Stimulated activated CD4-positive, alpha-beta T cell treated with anti-CD3 and anti-CD28 coated beads, Interleukin-1b, Interleukin-23, amount 100 ng/mL, for 48 hours (primary cell): ENCODE results near the gene EP400.
A peak's percentile ranks its signal among the peaks of the same experiment; 100 is the strongest.

Experiments used
- DNase-seq: peaks from one replicate; pipeline ENCODE4 v3.0.0-alpha.2; 2020

Gene EP400

GRCh38 chr12:131949431-131950181 is at the start of gene EP400:
EP400 (plus strand) TSS chr12:131949942; CDS start chr12:131960620, 10,678 bp downstream.
- peak; percentile 95 for DNase-seq

GRCh38 chr12:131900397-131900796 is 49.3 kb upstream of the EP400 start:
- no peak for DNase-seq

- DNase-seq = no peak
Observed at GRCh38 chr12:131901431-131902331, 48.1 kb upstream of the EP400 start.

GRCh38 chr12:131902332-131903241 is 47.2 kb upstream of the EP400 start:
- DNase-seq = no peak

GRCh38 chr12:131903270-131904255 is 46.2 kb upstream of the EP400 start:
- DNase-seq = no peak

GRCh38 chr12:131904346-131904745 is 45.4 kb upstream of the EP400 start:
- DNase-seq = no peak

GRCh38 chr12:131905081-131905629 is 44.6 kb upstream of the EP400 start:
- DNase-seq = no peak

- no peak for DNase-seq
Observed at GRCh38 chr12:131905630-131906091, 44.1 kb upstream of the EP400 start.

GRCh38 chr12:131907379-131908091 is 42.2 kb upstream of the EP400 start:
- no peak for DNase-seq

- no peak for DNase-seq
Observed at GRCh38 chr12:131908092-131909080, 41.4 kb upstream of the EP400 start.

- no peak for DNase-seq
Observed at GRCh38 chr12:131909081-131909751, 40.5 kb upstream of the EP400 start.

GRCh38 chr12:131909752-131910219 is 40.0 kb upstream of the EP400 start:
- no peak for DNase-seq

GRCh38 chr12:131910302-131911027 is 39.3 kb upstream of the EP400 start:
- no peak for DNase-seq

GRCh38 chr12:131911028-131911650 is 38.6 kb upstream of the EP400 start:
- DNase-seq = no peak

GRCh38 chr12:131911851-131912477 is 37.8 kb upstream of the EP400 start:
- DNase-seq = no peak

GRCh38 chr12:131912518-131913274 is 37.0 kb upstream of the EP400 start:
- no peak for DNase-seq
